HG03442 (cell line): ENCODE data around the gene BPIFB4.
"Not testable (repeated sequence)": the region's sequence is repeated elsewhere in the genome, so short reads cannot be mapped to it uniquely, and the experiment has no call there.

Experiments used
- ATAC-seq: cut with Tn5 transposase; IDR thresholded peaks from one replicate; pipeline ENCODE4 v1.9.1; 2021; ENCODE audit warnings: mild to moderate bottlenecking, moderate library complexity; ENCODE audit not compliant: unreplicated experiment

BPIFB4 gene

GRCh38 chr20:33084722-33085121 is 5.3 kb downstream of the BPIFB4 start:
- no peak for ATAC-seq

GRCh38 chr20:33086052-33086722 is 6.7 kb downstream of the BPIFB4 start:
- ATAC-seq: no peak

- no peak for ATAC-seq
Observed at GRCh38 chr20:33091147-33091546, 11.7 kb downstream of the BPIFB4 start.

DNA sequence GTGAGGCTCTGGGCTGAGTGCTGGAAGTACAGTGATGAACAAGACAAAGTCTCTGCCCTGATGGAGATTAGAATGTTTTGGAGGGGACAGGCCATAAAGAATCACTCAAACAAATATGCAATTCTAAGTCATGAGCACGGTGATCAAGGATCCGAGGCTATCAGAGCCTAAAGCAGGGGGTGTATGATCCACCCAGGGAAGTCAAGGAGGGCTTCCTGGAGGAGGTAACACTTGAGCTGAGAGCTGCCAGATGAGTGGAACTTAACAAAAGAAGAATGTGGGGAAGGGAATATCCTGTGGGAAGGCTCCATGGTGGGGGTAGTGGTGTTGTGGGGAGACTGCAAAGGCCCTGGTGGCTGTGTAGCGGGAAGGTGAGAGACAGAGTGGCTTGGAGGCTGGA is 12.2 kb downstream of the BPIFB4 start:
- no peak for ATAC-seq

DNA sequence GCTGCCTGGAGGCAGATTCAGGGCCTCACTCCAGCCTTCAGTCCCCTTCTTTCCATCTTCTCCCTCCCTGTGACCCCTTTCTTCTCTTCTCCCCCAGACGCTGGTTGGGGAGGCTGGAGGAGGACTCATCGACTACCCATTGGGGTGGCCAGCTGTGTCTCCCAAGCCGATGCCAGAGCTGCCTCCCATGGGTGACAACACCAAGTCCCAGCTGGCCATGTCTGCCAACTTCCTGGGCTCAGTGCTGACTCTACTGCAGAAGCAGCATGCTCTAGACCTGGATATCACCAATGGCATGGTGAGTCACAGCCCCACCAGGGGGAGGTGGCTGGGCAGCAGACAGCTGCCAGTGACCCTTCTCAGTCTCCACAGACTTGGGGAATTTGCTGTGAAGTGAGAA is 12.9 kb downstream of the BPIFB4 start:
- ATAC-seq: no peak

DNA sequence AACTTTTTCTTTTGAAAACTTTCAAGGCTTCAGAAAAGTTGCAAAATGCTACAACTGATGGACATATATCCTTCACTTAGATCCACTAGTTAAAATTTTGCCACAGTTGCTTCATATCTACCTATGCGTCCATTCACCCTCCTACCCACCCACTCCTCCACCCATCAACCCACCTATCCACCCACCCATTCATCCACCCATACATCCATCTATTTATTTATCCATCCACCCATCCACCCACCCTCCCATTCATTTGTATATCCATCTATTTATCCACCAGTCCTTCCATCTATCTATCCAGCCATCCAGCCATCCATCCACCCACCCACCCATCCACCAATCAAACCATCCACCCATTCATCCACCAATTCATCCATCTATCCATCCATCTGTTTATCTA is 13.6 kb downstream of the BPIFB4 start:
- ATAC-seq: no peak

- no peak for ATAC-seq
Observed at GRCh38 chr20:33093582-33093981, 14.1 kb downstream of the BPIFB4 start.

- no peak for ATAC-seq
Observed at GRCh38 chr20:33095249-33095648, 15.8 kb downstream of the BPIFB4 start.

DNA sequence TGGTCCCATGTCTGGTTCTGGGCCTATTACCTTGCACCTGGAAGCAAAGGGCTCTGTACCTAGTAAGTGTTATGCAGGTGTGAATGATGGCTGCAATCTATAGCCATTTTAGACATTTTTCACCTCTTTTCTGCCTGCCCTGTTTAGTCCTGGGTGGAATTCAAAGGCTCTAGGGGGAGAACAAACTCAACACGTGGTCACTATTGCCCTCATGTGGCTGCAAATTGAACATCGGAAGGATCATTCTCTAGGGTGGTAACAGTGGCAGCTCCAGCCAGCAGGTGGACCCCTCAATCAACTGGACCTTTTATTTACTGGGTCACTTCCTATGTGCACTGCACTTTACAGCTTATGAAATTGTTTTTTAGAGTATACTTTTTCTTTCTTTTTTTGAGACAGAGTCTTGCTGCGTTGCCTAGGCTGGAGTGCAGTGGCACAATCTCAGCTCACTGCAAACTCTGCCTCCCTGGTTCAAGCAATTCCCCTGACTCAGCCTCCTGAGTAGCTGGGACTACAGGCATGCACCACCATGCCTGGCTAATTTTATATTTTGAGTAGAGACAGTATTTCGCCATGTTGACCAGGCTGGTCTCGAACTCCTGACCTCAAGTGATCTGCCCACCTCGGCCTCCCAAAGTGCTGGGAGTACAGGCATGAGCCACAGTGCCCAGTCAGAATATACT is 16.6 kb downstream of the BPIFB4 start:
- not testable (repeated sequence) for ATAC-seq

GRCh38 chr20:33097001-33097400 is 17.6 kb downstream of the BPIFB4 start:
- ATAC-seq: no peak

GRCh38 chr20:33099843-33100538 is 20.5 kb downstream of the BPIFB4 start:
- ATAC-seq: no peak

- no peak for ATAC-seq
Observed at GRCh38 chr20:33103556-33103955, 24.1 kb downstream of the BPIFB4 start.

DNA sequence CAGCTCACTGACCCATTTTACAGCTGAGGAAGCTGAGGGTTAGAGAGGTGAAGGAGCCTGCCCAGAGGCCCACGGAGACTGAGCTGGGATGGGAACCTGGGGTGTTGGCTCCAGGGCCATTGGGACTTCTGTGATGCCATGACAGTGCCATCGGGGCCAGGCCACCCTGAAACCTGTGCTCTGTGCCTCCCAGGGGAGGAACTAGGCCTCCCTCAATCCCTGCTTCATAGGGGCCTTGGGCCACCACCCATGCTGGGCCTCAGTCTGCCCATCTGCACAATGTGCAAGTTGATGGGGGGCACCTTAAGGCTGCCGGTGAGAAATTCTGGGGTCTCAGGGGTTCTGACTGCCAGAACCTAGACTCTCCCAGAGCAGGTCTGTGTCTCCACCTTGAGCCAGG is 24.9 kb downstream of the BPIFB4 start:
- ATAC-seq: no peak

DNA sequence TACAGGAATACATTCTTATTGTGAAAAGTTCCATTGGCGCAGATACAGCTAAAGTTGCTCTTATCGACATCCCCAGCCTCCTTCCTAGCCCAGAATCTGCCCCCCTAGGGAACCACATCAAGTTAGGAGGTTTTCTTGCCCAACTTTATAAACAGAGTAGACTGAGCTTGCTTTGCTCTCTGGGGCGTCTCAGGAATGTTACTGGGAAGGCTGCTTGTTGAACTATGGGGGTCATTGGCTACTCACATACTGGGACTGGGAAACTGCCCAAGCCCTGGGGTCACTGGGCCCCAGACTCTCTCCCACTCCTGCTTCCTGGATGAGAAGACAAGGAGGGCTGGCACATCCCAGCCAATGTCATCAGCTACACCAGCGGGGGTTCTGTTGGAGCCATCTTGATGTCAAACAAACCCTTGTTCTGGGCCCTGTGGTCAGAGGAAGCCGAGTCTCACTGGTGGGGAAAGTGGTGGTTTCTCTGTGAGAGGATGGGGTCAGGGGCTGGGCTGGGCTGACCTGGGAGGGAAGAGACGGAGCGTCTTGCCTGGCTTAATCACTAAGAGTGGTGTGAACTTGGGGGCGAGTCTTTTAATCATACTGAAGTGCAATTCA is 26.0 kb downstream of the BPIFB4 start:
- no peak for ATAC-seq

DNA sequence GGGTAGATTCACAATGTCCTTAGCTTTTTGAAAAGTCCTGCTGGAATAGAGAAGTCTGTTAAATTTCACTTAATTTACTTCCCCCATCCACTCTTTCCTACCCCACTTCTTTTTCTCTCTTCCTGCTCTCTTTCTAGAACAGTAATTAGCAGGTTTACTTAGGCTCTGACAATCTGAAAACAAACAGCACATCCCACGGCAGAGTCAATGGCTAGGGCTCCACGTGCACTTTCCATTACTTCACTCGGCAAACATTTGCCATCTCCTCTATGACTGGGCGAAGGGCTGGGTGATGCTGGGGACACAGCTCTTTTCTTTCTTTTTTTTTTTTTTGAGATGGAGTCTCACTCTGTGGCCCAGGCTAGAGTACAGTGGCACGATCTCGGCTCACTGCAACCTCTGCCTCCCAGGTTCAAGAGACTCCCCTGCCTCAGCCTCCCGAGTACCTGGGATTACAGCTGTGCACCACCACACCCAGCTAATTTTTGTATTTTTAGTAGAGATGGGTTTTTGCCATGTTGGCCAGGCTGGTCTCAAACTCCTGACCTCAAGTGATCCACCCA is 26.7 kb downstream of the BPIFB4 start:
- ATAC-seq: not testable (repeated sequence)

- ATAC-seq: no peak
Observed at GRCh38 chr20:33108661-33109060, 29.2 kb downstream of the BPIFB4 start.

DNA sequence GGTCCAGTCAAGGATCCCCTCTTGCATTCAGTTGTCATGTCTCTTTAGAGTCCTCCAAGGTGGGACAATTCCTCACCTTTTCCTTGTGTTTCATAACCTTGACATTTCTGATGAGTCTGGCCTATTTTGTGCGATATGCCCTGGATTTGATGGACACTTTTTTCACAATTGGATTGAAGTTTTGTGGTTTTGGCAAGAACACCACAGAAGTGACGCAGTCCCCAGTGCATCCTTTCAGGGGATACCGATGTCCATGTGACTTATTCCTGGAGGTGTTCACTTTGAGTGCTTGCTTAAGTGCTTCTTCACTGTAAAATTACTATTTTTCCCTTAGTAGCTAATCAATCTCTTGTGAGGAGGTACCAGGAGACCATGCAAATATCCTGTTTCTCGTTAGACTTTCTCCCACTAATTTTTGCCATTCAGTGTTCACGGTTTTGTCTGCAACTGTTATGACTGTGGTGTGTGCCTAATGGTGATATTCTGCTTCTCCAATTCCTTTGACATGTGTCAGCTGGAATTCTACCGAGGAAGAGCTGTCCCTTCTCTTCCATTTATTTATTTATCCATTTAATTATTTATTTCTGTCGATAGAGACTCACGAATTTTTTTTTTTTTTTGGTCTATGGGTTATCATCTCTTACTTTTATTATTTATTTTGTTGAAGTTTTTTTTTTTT is 30.8 kb downstream of the BPIFB4 start:
- ATAC-seq: no peak

- ATAC-seq: no peak
Observed at GRCh38 chr20:33111306-33111705, 31.9 kb downstream of the BPIFB4 start.

DNA sequence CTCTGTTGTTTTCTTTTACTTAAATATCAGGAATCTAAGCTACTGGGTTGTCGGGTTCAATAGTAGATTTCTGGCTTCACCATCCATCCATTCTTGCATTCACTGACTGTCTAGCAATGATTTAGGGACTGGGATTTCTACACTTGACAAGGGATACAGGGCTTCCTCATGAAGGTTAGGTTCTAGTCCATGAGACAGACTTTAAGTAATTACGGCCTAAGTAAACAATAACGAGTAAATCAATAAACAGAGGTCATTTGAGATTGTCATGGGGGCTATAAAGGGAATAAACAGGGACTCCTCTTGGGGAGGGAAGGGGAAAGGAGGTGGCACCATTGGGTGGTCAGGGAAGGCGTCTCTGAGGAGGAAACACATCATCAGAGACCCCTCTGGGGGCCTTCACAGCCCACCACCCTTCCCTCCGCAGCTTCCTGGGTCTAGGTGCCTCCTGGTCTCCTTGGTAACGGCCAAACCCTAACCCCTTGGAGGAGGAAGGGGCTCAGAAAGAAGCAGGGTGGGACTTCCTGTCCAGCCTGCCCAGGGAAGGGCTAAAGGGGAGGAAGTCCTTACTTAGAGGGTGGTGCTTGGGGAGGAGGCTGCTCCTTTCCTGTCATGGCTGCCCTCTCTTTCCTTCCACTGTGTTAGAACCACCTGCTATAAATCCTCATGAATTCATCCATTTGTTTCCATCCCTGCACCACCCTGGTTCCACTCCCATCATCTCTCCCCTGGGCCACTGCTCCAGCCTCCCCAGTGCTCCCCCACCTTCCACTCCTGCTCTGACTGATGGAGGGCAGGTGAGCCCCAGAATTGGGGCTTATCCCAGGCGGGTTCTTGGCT is 33.3 kb downstream of the BPIFB4 start:
- ATAC-seq: no peak

DNA sequence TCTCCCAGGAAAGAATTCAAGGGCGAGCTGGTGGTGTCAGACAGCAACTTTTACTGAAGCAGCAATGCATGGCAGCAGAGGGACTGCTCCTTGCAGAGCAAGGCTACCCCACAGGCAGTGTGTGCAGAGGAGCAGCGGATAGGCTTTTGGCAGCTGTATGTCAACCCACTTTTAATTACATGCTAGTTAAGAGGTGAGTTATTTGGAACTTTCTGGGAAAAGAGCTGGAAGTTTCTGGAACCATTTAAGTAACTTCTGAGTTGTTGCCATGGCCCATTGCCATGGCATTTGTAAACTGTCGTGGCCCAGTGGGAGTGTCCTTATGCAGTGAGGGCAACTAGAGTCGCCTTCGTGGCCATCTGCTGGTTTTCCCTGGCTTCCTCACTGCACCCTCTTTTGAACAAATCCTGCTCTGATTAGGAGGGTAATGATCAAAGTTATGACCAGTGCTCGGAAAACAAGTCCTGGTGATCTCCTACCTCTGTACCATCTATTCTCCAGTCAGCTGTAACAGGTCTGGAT is 34.0 kb downstream of the BPIFB4 start:
- ATAC-seq: no peak
